Measurements from ENCODE around the gene CHCHD3. TPM values are rescaled to one million over a fixed set of nuclear protein-coding genes. Genes with fewer than 3 reads are reported as not detected.

The CHCHD3 gene
- polyA plus RNA-seq, 1 donor (not counting 4 experiments of a cell fraction or from before 2014, with no cell fraction given) = 59.2 TPM

DNA sequence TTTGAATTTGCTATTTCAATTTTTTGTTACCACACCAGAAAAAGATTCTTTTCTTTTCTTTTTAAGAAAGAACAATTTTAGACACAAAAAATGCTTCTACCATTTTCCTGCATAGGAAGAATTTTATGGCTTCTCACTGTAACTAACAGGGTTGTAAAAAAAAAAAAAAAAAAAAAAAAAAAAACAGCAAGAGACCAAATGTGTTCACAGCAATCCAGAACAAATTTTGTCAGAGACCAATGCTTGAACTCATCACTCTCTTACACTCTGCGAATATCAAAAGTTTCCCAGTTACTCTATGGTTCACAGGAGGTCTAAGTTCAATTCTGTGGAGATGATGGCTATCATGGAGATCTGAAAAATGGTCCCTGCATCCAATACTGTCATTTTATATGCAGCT is 84.4 kb downstream of the CHCHD3 start:
- Histone ChIP-seq H3K9me3 (ENCODE audit: control insufficient read depth, low read depth, low read length) (no peaks in the 10 kb centered on the region), H3K4me1 (ENCODE audit: control insufficient read depth, extremely low read depth, insufficient read depth, low read length) (no peaks in the 10 kb centered on the region), H3K4me3 (ENCODE audit: control insufficient read depth in 2 of 3, extremely low read depth in 1 of 3, insufficient read depth in 2 of 3, low read depth in 1 of 3, low read length in 3 of 3) (no peak overlapping the region), H3K36me3 (ENCODE audit: control insufficient read depth in 2 of 2, extremely low read depth in 1 of 2, insufficient read depth in 2 of 2, low read length in 2 of 2) (no peaks in the 10 kb centered on the region), H4K20me1 (ENCODE audit: control insufficient read depth, extremely low read depth, insufficient read depth, low read length) (no peaks in the 10 kb centered on the region), H3K9ac (ENCODE audit: control insufficient read depth, extremely low read depth, insufficient read depth, low read length) (no peak overlapping the region), H2AFZ (ENCODE audit: control insufficient read depth, low read length) (no peak overlapping the region), H3K79me2 (ENCODE audit: control insufficient read depth, insufficient read depth, low read length) (peaks cover 37% of the 10 kb centered on the region), H3K27ac (ENCODE audit: control insufficient read depth, insufficient read depth, low read length) (no peak overlapping the region), H3K27me3 (ENCODE audit: control insufficient read depth, extremely low read depth, insufficient read depth, low read length) (no peaks in the 10 kb centered on the region), H3K4me2 (ENCODE audit: control insufficient read depth, extremely low read depth, insufficient read depth, low read depth, low read length) (no peak overlapping the region), H3K9me1 (ENCODE audit: control insufficient read depth, extremely low read depth, insufficient read depth, low read length) (peaks cover 2% of the 10 kb centered on the region)
- dilution Hi-C loops (cut with MboI; ENCODE audit: extremely low pct_ligation_motif_present, low sequenced_read_pairs) = no loop called here
- no peak for FAIRE-seq
- no peak for DNase-seq (ENCODE audit: low read depth, low spot score)
- TF ChIP-seq, protein P1, sequence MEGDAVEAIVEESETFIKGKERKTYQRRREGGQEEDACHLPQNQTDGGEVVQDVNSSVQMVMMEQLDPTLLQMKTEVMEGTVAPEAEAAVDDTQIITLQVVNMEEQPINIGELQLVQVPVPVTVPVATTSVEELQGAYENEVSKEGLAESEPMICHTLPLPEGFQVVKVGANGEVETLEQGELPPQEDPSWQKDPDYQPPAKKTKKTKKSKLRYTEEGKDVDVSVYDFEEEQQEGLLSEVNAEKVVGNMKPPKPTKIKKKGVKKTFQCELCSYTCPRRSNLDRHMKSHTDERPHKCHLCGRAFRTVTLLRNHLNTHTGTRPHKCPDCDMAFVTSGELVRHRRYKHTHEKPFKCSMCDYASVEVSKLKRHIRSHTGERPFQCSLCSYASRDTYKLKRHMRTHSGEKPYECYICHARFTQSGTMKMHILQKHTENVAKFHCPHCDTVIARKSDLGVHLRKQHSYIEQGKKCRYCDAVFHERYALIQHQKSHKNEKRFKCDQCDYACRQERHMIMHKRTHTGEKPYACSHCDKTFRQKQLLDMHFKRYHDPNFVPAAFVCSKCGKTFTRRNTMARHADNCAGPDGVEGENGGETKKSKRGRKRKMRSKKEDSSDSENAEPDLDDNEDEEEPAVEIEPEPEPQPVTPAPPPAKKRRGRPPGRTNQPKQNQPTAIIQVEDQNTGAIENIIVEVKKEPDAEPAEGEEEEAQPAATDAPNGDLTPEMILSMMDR (optimal IDR thresholded peaks at IDR 0.05 in 1 of 3, IDR thresholded peaks at IDR 0.05 in 1 of 3, conservative IDR thresholded peaks at IDR 0.05 in 1 of 3; ENCODE audit: extremely low read depth in 1 of 3, insufficient read depth in 2 of 3, low read length in 3 of 3) = no peak

DNA sequence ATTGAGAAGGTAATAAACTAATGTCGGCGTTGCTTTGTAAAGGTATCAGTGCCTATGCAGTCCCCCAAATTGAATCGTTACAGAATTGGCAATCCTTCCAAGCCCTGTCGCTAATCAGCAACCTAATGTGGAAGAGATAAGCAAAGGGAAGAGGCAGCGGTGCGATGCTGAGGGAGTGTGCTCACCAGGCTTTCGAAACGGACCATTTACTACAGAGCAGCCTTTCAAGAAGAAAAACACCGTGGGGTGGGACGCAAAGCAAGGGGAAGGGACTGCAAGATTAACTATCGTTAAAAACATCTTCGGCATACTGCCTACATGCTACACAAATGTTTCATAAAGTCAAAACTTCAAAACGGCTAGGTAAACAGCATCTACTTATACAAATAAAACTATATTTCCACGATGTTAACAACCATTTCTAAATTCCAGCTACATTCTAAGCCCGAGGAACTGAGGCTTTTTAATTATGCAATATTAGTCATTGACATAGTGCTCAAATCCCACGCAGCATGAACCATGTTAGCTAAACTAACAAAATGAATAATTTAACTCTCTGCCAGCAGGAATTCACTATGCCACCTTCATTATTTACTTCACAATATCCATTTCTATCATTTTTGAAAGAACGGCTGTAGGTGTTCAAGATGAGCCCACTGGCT is 85.2 kb downstream of the CHCHD3 start:
- Histone ChIP-seq H3K27ac (ENCODE audit: control insufficient read depth, insufficient read depth, low read length) (no peak overlapping the region), H2AFZ (ENCODE audit: control insufficient read depth, low read length) (no peak overlapping the region), H3K9me3 (ENCODE audit: control insufficient read depth, low read depth, low read length) (no peaks in the 10 kb centered on the region), H3K36me3 (ENCODE audit: control insufficient read depth in 2 of 2, extremely low read depth in 1 of 2, insufficient read depth in 2 of 2, low read length in 2 of 2) (no peaks in the 10 kb centered on the region), H3K79me2 (ENCODE audit: control insufficient read depth, insufficient read depth, low read length) (peaks cover 41% of the 10 kb centered on the region), H3K27me3 (ENCODE audit: control insufficient read depth, extremely low read depth, insufficient read depth, low read length) (no peaks in the 10 kb centered on the region), H3K9ac (ENCODE audit: control insufficient read depth, extremely low read depth, insufficient read depth, low read length) (no peak overlapping the region), H3K4me2 (ENCODE audit: control insufficient read depth, extremely low read depth, insufficient read depth, low read depth, low read length) (no peak overlapping the region), H4K20me1 (ENCODE audit: control insufficient read depth, extremely low read depth, insufficient read depth, low read length) (no peaks in the 10 kb centered on the region), H3K9me1 (ENCODE audit: control insufficient read depth, extremely low read depth, insufficient read depth, low read length) (peaks cover under 1% of the 10 kb centered on the region), H3K4me1 (ENCODE audit: control insufficient read depth, extremely low read depth, insufficient read depth, low read length) (no peaks in the 10 kb centered on the region), H3K4me3 (ENCODE audit: control insufficient read depth in 2 of 3, extremely low read depth in 1 of 3, insufficient read depth in 2 of 3, low read depth in 1 of 3, low read length in 3 of 3) (no peak overlapping the region)
- FAIRE-seq (no peak), DNase-seq (ENCODE audit: low read depth, low spot score) (no peak)
- dilution Hi-C loops (cut with MboI; ENCODE audit: extremely low pct_ligation_motif_present, low sequenced_read_pairs) = no loop called here
- TF ChIP-seq, protein P1 (optimal IDR thresholded peaks at IDR 0.05 in 1 of 3, IDR thresholded peaks at IDR 0.05 in 1 of 3, conservative IDR thresholded peaks at IDR 0.05 in 1 of 3; ENCODE audit: extremely low read depth in 1 of 3, insufficient read depth in 2 of 3, low read length in 3 of 3) = no peak
- no peak for TF ChIP-seq EZH2 (IDR thresholded peaks at IDR 0.05; ENCODE audit: low read length)
